NCI-H2081 (cell line): ENCODE results near the gene LRP10.

Experiments
- DNase-seq, 2 experiments: peaks; one replicate each; lab custom pipeline; 2025; lab: John Stamatoyannopoulos, UW

The LRP10 gene

DNA sequence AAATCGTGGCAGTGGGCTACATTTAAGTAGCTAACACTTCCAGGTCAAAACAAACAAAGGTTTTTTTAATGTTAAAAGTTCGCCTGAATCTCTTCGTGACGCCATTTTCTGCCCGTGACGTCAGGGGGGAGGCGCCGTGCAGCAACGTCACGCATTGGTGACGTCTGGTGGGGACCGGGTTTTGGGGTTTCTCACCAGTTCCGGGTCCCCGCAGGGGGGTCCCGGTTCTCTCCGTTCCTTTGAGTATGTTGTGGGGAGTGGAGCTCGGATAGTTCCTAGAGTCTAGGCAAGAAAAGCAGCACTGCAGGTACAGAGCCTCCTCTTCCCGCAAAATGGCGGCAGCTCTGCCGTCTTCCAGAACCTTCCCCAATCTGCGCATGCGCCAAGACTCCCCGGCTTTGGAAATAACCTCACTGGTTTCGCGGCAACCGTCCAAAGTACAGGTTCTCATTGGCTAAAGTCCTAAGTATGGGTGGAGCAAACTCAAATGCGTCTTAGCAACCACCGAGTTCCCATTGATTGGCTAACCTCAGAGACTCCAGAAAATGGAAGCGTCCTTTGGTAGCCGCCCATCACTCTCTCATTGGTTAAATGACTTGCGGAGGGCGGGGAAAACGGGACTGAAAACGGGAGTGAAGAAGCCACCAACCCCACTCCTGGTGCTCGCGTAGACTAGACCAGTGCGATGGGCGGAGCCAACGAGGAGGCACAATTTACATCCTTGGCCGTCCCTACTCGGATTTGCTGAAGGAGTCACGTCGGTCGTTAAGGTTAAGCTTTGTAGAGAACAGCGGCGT lies 47.5 kb downstream of the LRP10 start, which contains the start of gene RBM23:
RBM23 (minus strand) TSS at position 346 of the 797 bp plus-strand sequence.
- peak; percentile 99 to 100 for DNase-seq

GRCh38 chr14:22919601-22919921 lies 48.0 kb downstream of the LRP10 start:
- DNase-seq, result no peak

- no peak for DNase-seq
These were observed 49.2 kb downstream of the LRP10 start for GRCh38 chr14:22920697-22921096.

DNA sequence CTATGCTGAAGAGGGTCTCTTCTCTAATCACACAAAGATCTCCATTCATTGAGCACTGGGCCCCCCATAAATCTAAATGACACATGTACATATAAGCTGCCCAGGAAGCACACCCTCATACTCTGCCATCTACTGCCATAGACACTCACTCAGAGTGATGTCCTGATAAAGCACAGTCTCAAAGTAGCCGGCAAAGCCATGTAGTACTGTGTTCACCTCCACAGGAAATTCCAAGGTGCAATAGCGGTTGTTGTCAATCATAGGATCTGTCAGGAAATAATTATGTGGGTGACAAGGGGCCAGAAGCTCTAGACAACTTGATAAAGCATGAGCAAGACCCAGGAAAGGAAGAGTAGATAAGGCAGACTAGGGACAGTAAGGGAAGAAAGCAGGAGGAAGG lies 50.8 kb downstream of the LRP10 start:
- DNase-seq, result no peak

GRCh38 chr14:22923746-22924145 lies 52.2 kb downstream of the LRP10 start:
- DNase-seq, result no peak

GRCh38 chr14:22925513-22925912 lies 54.0 kb downstream of the LRP10 start:
- DNase-seq, result no peak

DNA sequence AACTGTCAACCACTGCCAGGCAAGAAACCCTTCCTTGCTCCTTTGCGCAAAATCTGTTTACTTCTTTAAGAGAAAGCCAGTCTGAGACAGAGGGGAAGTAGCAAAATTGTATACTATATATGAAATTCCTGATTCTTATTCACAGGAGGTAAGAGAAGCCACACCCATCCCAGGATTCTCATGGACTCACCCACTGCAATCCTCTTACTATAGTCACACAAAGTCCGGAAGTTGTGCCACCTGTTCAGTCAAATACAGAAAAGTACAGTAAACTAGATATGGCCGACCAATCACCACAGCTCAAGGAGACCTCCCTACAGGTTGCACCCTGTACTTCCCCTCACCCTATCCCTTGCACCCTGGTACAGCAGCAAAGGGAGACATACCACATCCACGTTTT lies 54.8 kb downstream of the LRP10 start:
- no peak for DNase-seq

- DNase-seq, result no peak
These were observed 56.9 kb downstream of the LRP10 start for GRCh38 chr14:22928237-22929103.

- DNase-seq, result peak; percentile 98 to 99
These were observed 57.8 kb downstream of the LRP10 start, which contains the start of gene PRMT5 for GRCh38 chr14:22929104-22929960. Gene PRMT5, minus strand, starts transcription at chr14:22929376. Its CDS starts 15 bp downstream, at chr14:22929361.

DNA sequence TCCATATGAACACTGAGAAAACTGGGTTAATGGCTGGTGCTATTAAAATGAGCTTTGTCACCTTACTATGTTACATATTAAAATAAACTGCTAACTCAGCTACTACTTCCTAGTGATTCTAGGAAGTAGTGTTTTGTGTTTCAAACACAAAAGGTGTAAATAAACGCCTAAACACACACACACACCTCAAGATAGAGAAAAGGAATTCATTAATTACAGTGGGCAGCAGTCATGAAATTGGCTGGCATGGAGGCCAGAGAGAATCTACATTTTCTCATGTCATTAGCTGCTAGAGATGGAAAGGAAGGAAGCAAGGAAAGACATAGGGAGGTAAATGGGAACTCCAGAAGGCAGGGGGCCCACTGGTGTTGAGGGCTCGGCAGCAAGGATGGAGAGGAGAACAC lies 58.4 kb downstream of the LRP10 start:
- DNase-seq, result no peak
